ENCODE data around the gene CSF3R. TPM values are rescaled to one million over a fixed set of nuclear protein-coding genes. Genes with fewer than 3 reads are reported as not detected.

CSF3R gene
- total RNA-seq, 3 donors from 2014 or later (not counting 1 experiment from before 2014, with no cell fraction given), result 5.7 to 74.9 (median 11.7) TPM

DNA sequence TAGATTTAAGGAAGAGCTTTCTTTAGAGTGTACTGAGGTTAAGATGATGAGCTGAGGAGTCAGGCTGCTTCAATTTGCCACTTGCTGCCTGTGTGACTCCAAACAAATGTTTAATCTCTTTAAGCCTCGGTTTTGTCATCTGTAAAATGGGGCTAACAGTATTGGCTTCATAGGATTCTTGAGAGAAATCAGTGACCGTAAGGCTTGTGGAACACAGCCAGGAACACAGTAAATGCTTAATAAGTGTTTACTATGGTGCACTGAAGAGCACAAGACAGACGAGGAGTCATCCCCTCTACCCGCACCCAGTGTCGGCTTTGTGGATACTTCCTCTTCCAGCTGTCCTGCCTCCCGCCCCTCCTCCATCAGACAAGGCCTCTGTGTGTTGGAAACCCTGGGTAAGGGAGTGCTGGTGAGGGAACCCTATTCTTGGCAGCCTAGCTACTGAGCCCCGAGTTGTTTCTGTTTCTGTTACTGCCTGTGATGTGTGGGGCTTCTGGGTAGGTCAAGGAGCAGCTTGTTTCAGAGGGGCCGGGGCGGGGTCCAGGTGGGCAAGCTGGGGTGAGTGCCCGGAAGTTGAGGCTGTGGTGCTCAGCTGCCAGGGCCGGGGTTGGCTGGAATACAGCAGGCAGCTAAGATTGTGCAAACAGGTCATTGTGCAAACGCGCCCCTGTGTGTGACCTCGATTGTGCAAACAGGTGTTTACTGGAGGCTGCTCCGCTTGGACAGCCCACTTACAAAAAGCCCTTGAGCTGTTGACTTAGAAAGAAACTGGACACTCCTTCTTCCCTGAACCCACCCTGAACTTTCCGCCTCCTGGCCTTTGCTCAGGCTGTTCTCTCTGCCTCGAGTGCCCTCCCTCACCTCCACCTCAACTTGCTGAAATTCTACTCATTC lies 4.0 kb upstream of the CSF3R start:
- Mint-ChIP-seq H3K36me3 (no peaks in the 10 kb centered on the region), H3K4me1 (peaks cover 6 to 8% of the 10 kb centered on the region in 2 donors), H3K27ac (no peak overlapping the region), H3K27me3 (ENCODE audit: low read depth in 2 of 2) (peaks cover 17 to 25% of the 10 kb centered on the region in 2 donors), H3K4me3 (no peak overlapping the region), H3K9me3 (no peaks in the 10 kb centered on the region)
- Histone ChIP-seq H3K9me3 (ENCODE audit: control insufficient read depth, insufficient read depth, low read length) (no peaks in the 10 kb centered on the region), H3K27ac (ENCODE audit: low read length) (peak overlapping the region; percentile 8), H3K36me3 (ENCODE audit: control insufficient read depth, insufficient read depth, low read length) (no peaks in the 10 kb centered on the region), H3K27me3 (ENCODE audit: control insufficient read depth, insufficient read depth, low read length) (no peaks in the 10 kb centered on the region), H3K4me1 (ENCODE audit: control insufficient read depth, insufficient read depth, low read length) (peaks cover 31% of the 10 kb centered on the region), H3K4me3 (ENCODE audit: low read length) (no peak overlapping the region)
- DNase-seq (no peak), ATAC-seq (peak in 2 of 3 donors; percentile 46 to 76)
- intact Hi-C loops (cut with micrococcal nuclease), result no loop called here
- TF ChIP-seq, protein P1, sequence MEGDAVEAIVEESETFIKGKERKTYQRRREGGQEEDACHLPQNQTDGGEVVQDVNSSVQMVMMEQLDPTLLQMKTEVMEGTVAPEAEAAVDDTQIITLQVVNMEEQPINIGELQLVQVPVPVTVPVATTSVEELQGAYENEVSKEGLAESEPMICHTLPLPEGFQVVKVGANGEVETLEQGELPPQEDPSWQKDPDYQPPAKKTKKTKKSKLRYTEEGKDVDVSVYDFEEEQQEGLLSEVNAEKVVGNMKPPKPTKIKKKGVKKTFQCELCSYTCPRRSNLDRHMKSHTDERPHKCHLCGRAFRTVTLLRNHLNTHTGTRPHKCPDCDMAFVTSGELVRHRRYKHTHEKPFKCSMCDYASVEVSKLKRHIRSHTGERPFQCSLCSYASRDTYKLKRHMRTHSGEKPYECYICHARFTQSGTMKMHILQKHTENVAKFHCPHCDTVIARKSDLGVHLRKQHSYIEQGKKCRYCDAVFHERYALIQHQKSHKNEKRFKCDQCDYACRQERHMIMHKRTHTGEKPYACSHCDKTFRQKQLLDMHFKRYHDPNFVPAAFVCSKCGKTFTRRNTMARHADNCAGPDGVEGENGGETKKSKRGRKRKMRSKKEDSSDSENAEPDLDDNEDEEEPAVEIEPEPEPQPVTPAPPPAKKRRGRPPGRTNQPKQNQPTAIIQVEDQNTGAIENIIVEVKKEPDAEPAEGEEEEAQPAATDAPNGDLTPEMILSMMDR (IDR thresholded peaks at IDR 0.05), result no peak
- 61% methylated on average over 17 of the region's 17 CpGs for WGBS (ENCODE audit: insufficient coverage)

DNA sequence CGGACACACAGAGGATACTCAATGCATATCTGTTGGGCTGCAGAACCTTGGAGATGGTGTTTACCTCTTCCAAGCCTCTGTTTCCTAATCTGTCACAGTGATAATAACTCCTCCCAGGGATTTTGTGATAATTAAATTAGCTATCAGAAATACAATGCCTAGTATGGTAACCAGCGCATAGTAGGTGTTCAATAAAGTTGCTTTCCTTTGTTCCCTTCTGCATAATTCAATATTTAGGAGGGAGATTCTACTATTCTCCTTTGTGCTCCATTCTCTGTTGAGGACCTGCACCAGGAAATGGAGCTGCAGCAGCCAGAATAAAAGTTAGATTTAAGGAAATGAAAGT lies 3.4 kb upstream of the CSF3R start:
- TF ChIP-seq, protein P1 (IDR thresholded peaks at IDR 0.05), result no peak
- DNase-seq, result no peak
- Histone ChIP-seq H3K27me3 (ENCODE audit: control insufficient read depth, insufficient read depth, low read length) (no peaks in the 10 kb centered on the region), H3K36me3 (ENCODE audit: control insufficient read depth, insufficient read depth, low read length) (no peaks in the 10 kb centered on the region), H3K9me3 (ENCODE audit: control insufficient read depth, insufficient read depth, low read length) (no peaks in the 10 kb centered on the region), H3K27ac (ENCODE audit: low read length) (peak overlapping the region; percentile 8), H3K4me3 (ENCODE audit: low read length) (no peak overlapping the region), H3K4me1 (ENCODE audit: control insufficient read depth, insufficient read depth, low read length) (peaks cover 36% of the 10 kb centered on the region)
- Mint-ChIP-seq H3K36me3 (no peaks in the 10 kb centered on the region), H3K27ac (no peak overlapping the region), H3K9me3 (no peaks in the 10 kb centered on the region), H3K27me3 (ENCODE audit: low read depth in 2 of 2) (peaks cover 17 to 26% of the 10 kb centered on the region in 2 donors), H3K4me1 (peaks cover 7 to 10% of the 10 kb centered on the region in 2 donors), H3K4me3 (no peak overlapping the region)
- ATAC-seq, result no peak
- intact Hi-C loops (cut with micrococcal nuclease), result no loop called here
- WGBS (ENCODE audit: insufficient coverage), result 87% methylated on average over 1 of the region's 2 CpGs

DNA sequence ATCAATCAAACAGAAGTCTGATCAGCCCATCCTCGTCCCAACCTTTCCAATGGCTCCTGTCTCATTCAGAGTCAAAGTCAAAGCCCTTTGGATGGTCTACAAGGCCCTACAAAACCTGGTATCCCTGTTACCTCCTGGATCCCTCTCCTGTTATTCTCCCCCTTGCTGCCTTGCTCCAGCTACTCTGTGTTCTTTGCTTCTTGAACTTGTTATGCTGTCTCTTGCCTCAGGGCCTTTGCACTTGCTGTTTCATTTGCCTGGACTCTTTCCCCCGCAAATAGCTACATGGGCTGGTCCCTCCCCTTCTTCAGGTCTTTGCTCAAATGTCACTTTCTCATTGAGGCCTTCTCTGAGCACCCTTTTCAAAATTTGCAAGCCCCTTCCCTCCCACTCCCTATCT lies 1.4 kb upstream of the CSF3R start:
- H3K27ac ChIP-seq (ENCODE audit: low read length), result no peak overlapping the region
- no peaks in the 10 kb centered on the region for H3K9me3 ChIP-seq (ENCODE audit: control insufficient read depth, insufficient read depth, low read length)
- no peak overlapping the region for H3K27ac Mint-ChIP-seq
- peaks cover 26 to 27% of the 10 kb centered on the region in 2 donors for H3K27me3 Mint-ChIP-seq (ENCODE audit: low read depth in 2 of 2)
- intact Hi-C loops (cut with micrococcal nuclease), result no loop called here
- DNase-seq, result no peak
- H3K27me3 ChIP-seq (ENCODE audit: control insufficient read depth, insufficient read depth, low read length), result no peaks in the 10 kb centered on the region
- no peaks in the 10 kb centered on the region for H3K9me3 Mint-ChIP-seq
- no peak for ATAC-seq
- no peaks in the 10 kb centered on the region for H3K36me3 ChIP-seq (ENCODE audit: control insufficient read depth, insufficient read depth, low read length)
- TF ChIP-seq, protein P1 (IDR thresholded peaks at IDR 0.05), result no peak
- peaks cover 7 to 10% of the 10 kb centered on the region in 2 donors for H3K4me1 Mint-ChIP-seq
- H3K4me1 ChIP-seq (ENCODE audit: control insufficient read depth, insufficient read depth, low read length), result peaks cover 36% of the 10 kb centered on the region
- H3K4me3 Mint-ChIP-seq, result no peak overlapping the region
- H3K4me3 ChIP-seq (ENCODE audit: low read length), result no peak overlapping the region
- WGBS (ENCODE audit: insufficient coverage), result 88% methylated on average over 2 of the region's 2 CpGs
- H3K36me3 Mint-ChIP-seq, result no peaks in the 10 kb centered on the region
